HEK293 (cell line): ENCODE measurements around the gene PDE11A.

Source experiments
- BCL11A ChIP-seq: fragments of 450-650 bp; formaldehyde crosslinking; IDR thresholded peaks from 2 replicates; pipeline ENCODE4 v1.5.1; 2016; ENCODE audit warnings: low read depth, missing biosample characterization, missing genetic modification characterization
- GLIS2 ChIP-seq: fragments of 450-650 bp; formaldehyde crosslinking; IDR thresholded peaks from 2 replicates; pipeline ENCODE4 v1.5.1; 2016; ENCODE audit warnings: missing biosample characterization, missing genetic modification characterization
- KLF9 ChIP-seq: fragments of 450-650 bp; formaldehyde crosslinking; IDR thresholded peaks from 2 replicates; pipeline ENCODE4 v1.5.1; 2016; ENCODE audit warnings: missing biosample characterization, missing genetic modification characterization, low read depth
- PRDM4 ChIP-seq: fragments of 450-650 bp; formaldehyde crosslinking; IDR thresholded peaks from 2 replicates; pipeline ENCODE4 v1.5.1; 2017; ENCODE audit warnings: missing biosample characterization, missing genetic modification characterization
- SETDB1 ChIP-seq: IDR thresholded peaks from one replicate; pipeline ENCODE4 v1.6.1; 2017; ENCODE audit warnings: mild to moderate bottlenecking, low read length, moderate library complexity, mixed read lengths; ENCODE audit not compliant: insufficient read length
- TRIM28 ChIP-seq: IDR thresholded peaks from 2 replicates; pipeline ENCODE4 v1.6.1; 2011; ENCODE audit warnings: low read length, control low read depth, borderline replicate concordance
- ZBTB17 ChIP-seq: fragments of 450-650 bp; formaldehyde crosslinking; IDR thresholded peaks from 2 replicates; pipeline ENCODE4 v1.5.1; 2016; ENCODE audit warnings: missing biosample characterization, missing genetic modification characterization
- ZBTB20 ChIP-seq: fragments of 450-650 bp; formaldehyde crosslinking; IDR thresholded peaks from 2 replicates; pipeline ENCODE4 v1.5.1; 2016; ENCODE audit warnings: missing biosample characterization, missing genetic modification characterization
- ZFP41 ChIP-seq: fragments of 450-650 bp; formaldehyde crosslinking; IDR thresholded peaks from 2 replicates; pipeline ENCODE4 v1.5.1; 2016; ENCODE audit warnings: missing biosample characterization, missing genetic modification characterization, borderline replicate concordance
- ZNF133 ChIP-seq: fragments of 450-650 bp; formaldehyde crosslinking; IDR thresholded peaks from 2 replicates; pipeline ENCODE4 v1.5.1; 2016; ENCODE audit warnings: missing biosample characterization, missing genetic modification characterization
- ZNF140 ChIP-seq: fragments of 450-650 bp; formaldehyde crosslinking; IDR thresholded peaks from 2 replicates; pipeline ENCODE4 v1.5.1; 2016; ENCODE audit warnings: missing biosample characterization, missing genetic modification characterization
- ZNF148 ChIP-seq: fragments of 450-650 bp; formaldehyde crosslinking; IDR thresholded peaks from 2 replicates; pipeline ENCODE4 v1.5.0; 2017; ENCODE audit warnings: missing biosample characterization, missing genetic modification characterization, borderline replicate concordance
- ZNF18 ChIP-seq: fragments of 450-650 bp; formaldehyde crosslinking; IDR thresholded peaks from 2 replicates; pipeline ENCODE4 v1.5.1; 2016; ENCODE audit warnings: missing biosample characterization, missing genetic modification characterization
- ZNF221 ChIP-seq: fragments of 450-650 bp; formaldehyde crosslinking; IDR thresholded peaks from 2 replicates; pipeline ENCODE4 v1.5.1; 2017; ENCODE audit warnings: missing biosample characterization, missing genetic modification characterization, borderline replicate concordance
- ZNF223 ChIP-seq: fragments of 450-650 bp; formaldehyde crosslinking; IDR thresholded peaks from 2 replicates; pipeline ENCODE4 v1.5.1; 2016; ENCODE audit warnings: missing biosample characterization, missing genetic modification characterization
- ZNF274 ChIP-seq, 2 experiments: fragments of 200-500 bp in 1 of 2; fragments of 450-650 bp in 1 of 2; sonication (Bioruptor generic) in 1 of 2; formaldehyde crosslinking in 1 of 2; IDR thresholded peaks; 2 replicates each; pipeline versions ENCODE4 v1.5.1 to v1.6.1; 2014 to 2016; ENCODE audit warnings: borderline replicate concordance in 1 of 2, inconsistent platforms in 1 of 2, low read length in 1 of 2, missing biosample characterization in 1 of 2, missing genetic modification characterization in 1 of 2
- ZNF311 ChIP-seq: fragments of 450-650 bp; formaldehyde crosslinking; IDR thresholded peaks from 2 replicates; pipeline ENCODE4 v1.5.1; 2017; ENCODE audit warnings: missing biosample characterization, missing genetic modification characterization, borderline replicate concordance
- ZNF362 ChIP-seq: fragments of 450-650 bp; formaldehyde crosslinking; IDR thresholded peaks from 2 replicates; pipeline ENCODE4 v1.5.1; 2016; ENCODE audit warnings: missing biosample characterization, missing genetic modification characterization
- ZNF37A ChIP-seq: fragments of 450-650 bp; IDR thresholded peaks from 2 replicates; pipeline ENCODE4 v1.5.1; 2018; ENCODE audit warnings: missing biosample characterization, missing genetic modification characterization
- ZNF404 ChIP-seq: fragments of 450-650 bp; formaldehyde crosslinking; IDR thresholded peaks from 2 replicates; pipeline ENCODE4 v1.5.1; 2017; ENCODE audit warnings: missing biosample characterization, missing genetic modification characterization
- ZNF518A ChIP-seq: fragments of 450-650 bp; formaldehyde crosslinking; conservative IDR thresholded peaks from 2 replicates; pipeline ENCODE4 v1.5.1; 2016; ENCODE audit warnings: low read depth, missing biosample characterization, missing genetic modification characterization
- ZNF561 ChIP-seq: fragments of 450-650 bp; IDR thresholded peaks from 2 replicates; pipeline ENCODE4 v1.5.1; 2018; ENCODE audit warnings: missing biosample characterization, missing genetic modification characterization, borderline replicate concordance
- ZNF600 ChIP-seq: fragments of 450-650 bp; formaldehyde crosslinking; IDR thresholded peaks from 2 replicates; pipeline ENCODE4 v1.5.1; 2016; ENCODE audit warnings: missing biosample characterization, missing genetic modification characterization
- ZNF610 ChIP-seq: fragments of 450-650 bp; formaldehyde crosslinking; IDR thresholded peaks from 2 replicates; pipeline ENCODE4 v1.5.1; 2016; ENCODE audit warnings: missing biosample characterization, missing genetic modification characterization, borderline replicate concordance
- ZNF785 ChIP-seq: fragments of 450-650 bp; formaldehyde crosslinking; IDR thresholded peaks from 2 replicates; pipeline ENCODE4 v1.5.1; 2016; ENCODE audit warnings: missing biosample characterization, missing genetic modification characterization
- ZNF792 ChIP-seq: fragments of 450-650 bp; formaldehyde crosslinking; IDR thresholded peaks from 2 replicates; pipeline ENCODE4 v1.5.1; 2016; ENCODE audit warnings: missing biosample characterization, missing genetic modification characterization
- ZNF843 ChIP-seq: fragments of 450-650 bp; formaldehyde crosslinking; IDR thresholded peaks from 2 replicates; pipeline ENCODE4 v1.5.1; 2016; ENCODE audit warnings: missing biosample characterization, missing genetic modification characterization
- ZXDB ChIP-seq: fragments of 450-650 bp; formaldehyde crosslinking; IDR thresholded peaks from 2 replicates; pipeline ENCODE4 v1.5.1; 2016; ENCODE audit warnings: missing biosample characterization, missing genetic modification characterization

Gene PDE11A

GRCh38 chr2:177597759-177598158, 474.8 kb downstream of the PDE11A start (continued):
- TF ChIP-seq ZNF148 (tag by site-specific recombination) (no peak), ZNF610 (tag by site-specific recombination) (peak; percentile 68; the same call in 1 of the 2 replicates), ZNF792 (tag by site-specific recombination) (no peak), BCL11A (no peak), PRDM4 (peak; percentile 68), ZNF274 (IDR thresholded peaks at IDR 0.05; ENCODE audit: low read length) (no peak), ZNF274 (tag by site-specific recombination; IDR thresholded peaks at IDR 0.05; ENCODE audit: borderline replicate concordance) (no peak), ZNF600 (tag by site-specific recombination) (no peak), ZXDB (no peak), ZNF221 (tag by site-specific recombination) (no peak), ZNF785 (tag by site-specific recombination) (no peak), ZNF362 (tag by site-specific recombination) (no peak), GLIS2 (tag by site-specific recombination) (no peak), ZBTB17 (tag by site-specific recombination) (0 out of 2 replicates have a peak, but pooled peaks have one; percentile 25), ZNF311 (no peak), ZNF404 (tag by site-specific recombination) (no peak), TRIM28 (peak; percentile 87), ZNF18 (tag by site-specific recombination) (peak; percentile 57; the same call in 1 of the 2 replicates), ZNF843 (tag by site-specific recombination) (peak; percentile 83), ZNF223 (no peak), ZFP41 (no peak), ZNF518A (no peak), ZNF37A (tag by site-specific recombination) (no peak), ZNF133 (tag by site-specific recombination) (no peak), ZNF140 (tag by site-specific recombination) (no peak), KLF9 (tag by site-specific recombination) (no peak), ZNF561 (tag by site-specific recombination) (no peak), ZBTB20 (tag by site-specific recombination) (no peak), SETDB1 (no peak)
